SK-N-SH (cell line): Measurements from ENCODE around the gene KCNQ5. TPM values are rescaled to one million over a fixed set of nuclear protein-coding genes. Genes with fewer than 3 reads are reported as not detected.

ENCODE experiments used
- CTCF ChIA-PET: fragments of 300-600, 350-600 bp; formaldehyde crosslinking; extraction: SDS; loops from one replicate; lab custom pipeline; 2021; lab: Yijun Ruan, JAX
- POLR2A ChIA-PET: fragments of 350-600 bp; sonication (Branson Sonifier 250); formaldehyde crosslinking; extraction: SDS; loops from one replicate; lab custom pipeline; 2020; ENCODE audit warnings: antibody characterized with exemption, inconsistent platforms; lab: Yijun Ruan, JAX
- DNase-seq: peaks from one replicate; pipeline ENCODE4 v3.0.0; 2012
- H2AFZ ChIP-seq: fragments of 200-600 bp; sonication (generic); 2 replicates; pipeline ENCODE4 v1.8.1; 2016; ENCODE audit warnings: antibody characterized with exemption, mild to moderate bottlenecking, low read depth
- H3F3A ChIP-seq: fragments of 200-600 bp; sonication (generic); replicated peaks from 2 replicates; pipeline ENCODE3; 2016; ENCODE audit warnings: antibody characterized with exemption, mild to moderate bottlenecking; ENCODE audit not compliant: insufficient read depth
- H3K27ac ChIP-seq, 2 experiments: fragments of 200-500 bp in 1 of 2; fragments of 200-600 bp in 1 of 2; sonication (Bioruptor generic) in 1 of 2; sonication (generic), shearing (Covaris generic) in 1 of 2; 2 replicates each; pipeline versions ENCODE4 v1.5.1 to v1.6.1; 2014 to 2016; ENCODE audit warnings: low read depth in 2 of 2, inconsistent platforms in 1 of 2, low read length in 1 of 2, mild to moderate bottlenecking in 1 of 2, mixed read lengths in 1 of 2
- H3K27me3 ChIP-seq: fragments of 200-600 bp; sonication (generic), shearing (Covaris generic); 2 replicates; pipeline ENCODE4 v1.6.1; 2016; ENCODE audit warnings: mixed run types; ENCODE audit not compliant: insufficient read depth
- H3K36me3 ChIP-seq, 2 experiments: fragments of 200-500 bp in 1 of 2; fragments of 200-600 bp in 1 of 2; sonication (Bioruptor generic) in 1 of 2; sonication (generic) in 1 of 2; replicated peaks in 1 of 2; 2 replicates each; pipeline versions ENCODE3 to v1.5.1; 2014 to 2016; ENCODE audit warnings: low read length in 1 of 2, mild to moderate bottlenecking in 1 of 2; ENCODE audit not compliant: insufficient read depth in 2 of 2, control insufficient read depth in 1 of 2
- H3K4me1 ChIP-seq, 2 experiments: fragments of 200-500 bp in 1 of 2; fragments of 200-600 bp in 1 of 2; sonication (Bioruptor generic) in 1 of 2; sonication (generic), shearing (Covaris generic) in 1 of 2; 2 replicates each; pipeline versions ENCODE4 v1.5.1 to v1.6.1; 2014 to 2016; ENCODE audit warnings: low read depth in 1 of 2, low read length in 1 of 2, mixed run types in 1 of 2; ENCODE audit not compliant: insufficient read depth in 2 of 2, control insufficient read depth in 1 of 2
- H3K4me2 ChIP-seq: fragments of 200-600 bp; sonication (generic), shearing (Covaris generic); 2 replicates; pipeline ENCODE4 v1.6.1; 2017; ENCODE audit warnings: mixed run types
- H3K4me3 ChIP-seq, 2 experiments: fragments of 200-500 bp in 1 of 2; fragments of 200-600 bp in 1 of 2; sonication (Bioruptor generic) in 1 of 2; sonication (generic), shearing (Covaris generic) in 1 of 2; 2 replicates each; pipeline versions ENCODE4 v1.5.1 to v1.8.1; 2014 to 2016; ENCODE audit warnings: low read depth in 2 of 2, inconsistent platforms in 1 of 2, low read length in 1 of 2, mild to moderate bottlenecking in 1 of 2, mixed read lengths in 1 of 2, moderate library complexity in 1 of 2
- H3K79me2 ChIP-seq: fragments of 200-600 bp; sonication (generic); 2 replicates; pipeline ENCODE4 v1.8.1; 2017; ENCODE audit warnings: mild to moderate bottlenecking; ENCODE audit not compliant: insufficient read depth
- H3K9ac ChIP-seq: fragments of 200-600 bp; sonication (generic); 2 replicates; pipeline ENCODE4 v1.6.1; 2017; ENCODE audit warnings: mixed run types
- H3K9me2 ChIP-seq: fragments of 200-600 bp; sonication (generic); 2 replicates; pipeline ENCODE4 v1.6.1; 2017; ENCODE audit warnings: mixed run types
- H3K9me3 ChIP-seq: fragments of 200-600 bp; sonication (generic); 2 replicates; pipeline ENCODE4 v1.6.1; 2017; ENCODE audit warnings: mixed run types, mild to moderate bottlenecking, moderate library complexity
- H4K20me1 ChIP-seq: fragments of 200-600 bp; sonication (generic); 2 replicates; pipeline ENCODE4 v1.6.1; 2017; ENCODE audit warnings: mild to moderate bottlenecking, mixed run types; ENCODE audit not compliant: insufficient read depth
- CTCF ChIP-seq: fragments of 200-600 bp; sonication (generic); IDR thresholded peaks from 2 replicates; pipeline ENCODE4 v1.6.1; 2017; ENCODE audit warnings: antibody characterized with exemption, mild to moderate bottlenecking, moderate library complexity
- EP300 ChIP-seq, 2 experiments: IDR thresholded peaks; 2 replicates each; pipeline versions ENCODE4 v1.4.0 to v1.6.1; 2012; ENCODE audit warnings: borderline replicate concordance in 1 of 2, low read depth in 1 of 2, low read length in 1 of 2
- EZH2phosphoT487 ChIP-seq: fragments of 200-600 bp; sonication (generic); IDR thresholded peaks from 2 replicates; pipeline ENCODE4 v1.6.1; 2017; ENCODE audit warnings: low read depth, mixed run types, mild to moderate bottlenecking, antibody characterized with exemption, moderate library complexity, borderline replicate concordance
- FOXJ3 ChIP-seq: sonication (generic); formaldehyde crosslinking; IDR thresholded peaks from 2 replicates; pipeline ENCODE4 v1.5.1; 2020; ENCODE audit warnings: mild to moderate bottlenecking, missing genetic modification reagents
- FOXM1 ChIP-seq: IDR thresholded peaks from 2 replicates; pipeline ENCODE4 v1.4.0; 2012; ENCODE audit warnings: low read depth, mild to moderate bottlenecking
- IRF3 ChIP-seq: fragments of 150-350 bp; IDR thresholded peaks from 2 replicates; pipeline ENCODE4 v1.6.1; 2016; ENCODE audit warnings: mild to moderate bottlenecking, low read depth, low read length
- JUND ChIP-seq: IDR thresholded peaks from 2 replicates; pipeline ENCODE4 v1.4.0; 2012
- NRF1 ChIP-seq: IDR thresholded peaks from 2 replicates; pipeline ENCODE4 v1.6.1; 2012; ENCODE audit warnings: low read depth, mild to moderate bottlenecking, low read length
- POLR2AphosphoS5 ChIP-seq: IDR thresholded peaks from 2 replicates; pipeline ENCODE4 v1.6.1; 2012; ENCODE audit warnings: low read depth, low read length
- RFX5 ChIP-seq: IDR thresholded peaks from 2 replicates; pipeline ENCODE4 v1.6.1; 2012; ENCODE audit warnings: mild to moderate bottlenecking, improper control_type of control experiment, low read length
- RXRA ChIP-seq: IDR thresholded peaks from 2 replicates; pipeline ENCODE4 v1.4.0; 2012; ENCODE audit warnings: low read depth, mild to moderate bottlenecking, borderline replicate concordance
- SIN3A ChIP-seq: IDR thresholded peaks from 2 replicates; pipeline ENCODE4 v1.6.1; 2012; ENCODE audit warnings: low read depth, mild to moderate bottlenecking, low read length, moderate library complexity, borderline replicate concordance
- SMC3 ChIP-seq: IDR thresholded peaks from 2 replicates; pipeline ENCODE4 v1.6.1; 2012; ENCODE audit warnings: low read depth, low read length, improper control_type of control experiment
- TCF12 ChIP-seq: IDR thresholded peaks from 2 replicates; pipeline ENCODE4 v1.4.0; 2012
- TEAD4 ChIP-seq: IDR thresholded peaks from 2 replicates; pipeline ENCODE4 v1.4.0; 2012; ENCODE audit warnings: mild to moderate bottlenecking, borderline replicate concordance; ENCODE audit not compliant: insufficient read depth
- YY1 ChIP-seq: IDR thresholded peaks from 2 replicates; pipeline ENCODE4 v1.4.0; 2012; ENCODE audit warnings: low read depth, mild to moderate bottlenecking
- WGBS: methylation state at CpG from one replicate; pipeline ENCODE4 v1.1.6; 2017; ENCODE audit warnings: low lambda C conversion rate; 5-methylcytosine and 5-hydroxymethylcytosine counted together
- polyA plus RNA-seq, 3 experiments: library from polyadenylated mRNA; depleted of rRNA; stranded (reverse); fragments of >200 nt; gene quantifications; 2 replicates each; pipeline ENCODE4 v1.2.3, GENCODE V29; 2012
- TF ChIP-seq, protein P1 (sequence below): IDR thresholded peaks from 2 replicates; pipeline ENCODE4 v1.4.0; 2012; ENCODE audit warnings: low read depth, borderline replicate concordance

Gene KCNQ5
- polyA plus RNA-seq, 1 of the 3 experiments (the other 2 are of a cell fraction), result 3.2 TPM

DNA sequence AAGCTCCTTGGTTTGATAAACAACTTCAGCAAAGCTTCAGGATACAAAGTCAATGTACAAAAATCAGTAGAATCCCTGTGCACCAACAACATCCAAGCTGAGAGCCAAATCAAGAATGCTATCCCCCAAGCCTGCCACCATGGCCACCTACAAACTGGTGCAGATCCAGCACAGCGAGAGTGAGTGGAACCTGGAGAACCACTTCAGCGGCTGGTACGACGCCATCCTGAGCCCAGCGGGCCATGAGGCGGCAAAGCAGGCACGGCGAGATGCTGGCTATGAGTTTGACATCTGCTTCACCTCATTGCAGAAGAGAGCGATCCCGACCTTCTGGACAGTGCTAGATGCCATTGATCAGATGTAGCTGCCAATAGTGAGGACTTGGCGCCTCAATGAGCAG is 433.1 kb downstream of the KCNQ5 start:
- H3K9me3 ChIP-seq, result no peaks in the 10 kb centered on the region; the same call in 1 of the 2 replicates
- H3K4me2 ChIP-seq, result no peak overlapping the region
- 81% methylated on average over 9 of the region's 11 CpGs for WGBS
- no peaks in the 10 kb centered on the region for H3F3A ChIP-seq
- H4K20me1 ChIP-seq, result no peaks in the 10 kb centered on the region
- no peaks in the 10 kb centered on the region for H3K9me2 ChIP-seq
- no peaks in the 10 kb centered on the region for H3K79me2 ChIP-seq
- no peak for DNase-seq
- ChIA-PET POLR2A (no interaction called here), CTCF (interaction anchor here (0.9 kb wide), 1 partner anchor 643 kb away, joined by 3 read pairs; no protein-coding TSS in a partner anchor)
- H3K27ac ChIP-seq, result no peak overlapping the region
- peaks cover 0 to 3% of the 10 kb centered on the region in 2 experiments for H3K36me3 ChIP-seq
- no peak overlapping the region for H3K4me3 ChIP-seq
- no peaks in the 10 kb centered on the region for H3K27me3 ChIP-seq
- TF ChIP-seq TEAD4, result no peak
- TF ChIP-seq FOXJ3, result no peak
- TF ChIP-seq IRF3, result no peak
- no peak for TF ChIP-seq SMC3
- no peak for TF ChIP-seq RXRA
- no peak for TF ChIP-seq NRF1
- TF ChIP-seq EP300 (IDR thresholded peaks at IDR 0.05; ENCODE audit: borderline replicate concordance in 1 of 2, low read depth in 1 of 2, low read length in 1 of 2), result no peak
- TF ChIP-seq CTCF, result no peak
- TF ChIP-seq SIN3A, result no peak
- TF ChIP-seq TCF12, result no peak
- TF ChIP-seq, protein P1, sequence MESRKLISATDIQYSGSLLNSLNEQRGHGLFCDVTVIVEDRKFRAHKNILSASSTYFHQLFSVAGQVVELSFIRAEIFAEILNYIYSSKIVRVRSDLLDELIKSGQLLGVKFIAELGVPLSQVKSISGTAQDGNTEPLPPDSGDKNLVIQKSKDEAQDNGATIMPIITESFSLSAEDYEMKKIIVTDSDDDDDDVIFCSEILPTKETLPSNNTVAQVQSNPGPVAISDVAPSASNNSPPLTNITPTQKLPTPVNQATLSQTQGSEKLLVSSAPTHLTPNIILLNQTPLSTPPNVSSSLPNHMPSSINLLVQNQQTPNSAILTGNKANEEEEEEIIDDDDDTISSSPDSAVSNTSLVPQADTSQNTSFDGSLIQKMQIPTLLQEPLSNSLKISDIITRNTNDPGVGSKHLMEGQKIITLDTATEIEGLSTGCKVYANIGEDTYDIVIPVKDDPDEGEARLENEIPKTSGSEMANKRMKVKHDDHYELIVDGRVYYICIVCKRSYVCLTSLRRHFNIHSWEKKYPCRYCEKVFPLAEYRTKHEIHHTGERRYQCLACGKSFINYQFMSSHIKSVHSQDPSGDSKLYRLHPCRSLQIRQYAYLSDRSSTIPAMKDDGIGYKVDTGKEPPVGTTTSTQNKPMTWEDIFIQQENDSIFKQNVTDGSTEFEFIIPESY, result no peak
- TF ChIP-seq JUND, result no peak
- no peak for TF ChIP-seq EZH2phosphoT487
- TF ChIP-seq YY1, result no peak
- no peak for TF ChIP-seq POLR2AphosphoS5
- no peak for TF ChIP-seq RFX5
- TF ChIP-seq FOXM1, result no peak
- TF ChIP-seq, all 33 proteins: peak for 0
- H3K9ac ChIP-seq, result no peak overlapping the region
- H2AFZ ChIP-seq, result no peak overlapping the region
- H3K4me1 ChIP-seq, result no peaks in the 10 kb centered on the region
